Loucy (cell line): ENCODE data around the gene SELENOS.

Source experiments
- EZH2phosphoT487 ChIP-seq: fragments of 200-600 bp; IDR thresholded peaks from 2 replicates; pipeline ENCODE4 v1.6.1; 2018; ENCODE audit warnings: antibody characterized with exemption, mild to moderate bottlenecking, moderate library complexity, borderline replicate concordance
- TF ChIP-seq, protein P1 (sequence below): fragments of 200-600 bp; sonication (generic); conservative IDR thresholded peaks from 2 replicates; pipeline ENCODE4 v1.5.1; 2014; ENCODE audit warnings: mild to moderate bottlenecking, antibody characterized with exemption, low read length

GRCh38 chr15:101232677-101233076 is 44.6 kb downstream of the SELENOS start:
- TF ChIP-seq, protein P1, sequence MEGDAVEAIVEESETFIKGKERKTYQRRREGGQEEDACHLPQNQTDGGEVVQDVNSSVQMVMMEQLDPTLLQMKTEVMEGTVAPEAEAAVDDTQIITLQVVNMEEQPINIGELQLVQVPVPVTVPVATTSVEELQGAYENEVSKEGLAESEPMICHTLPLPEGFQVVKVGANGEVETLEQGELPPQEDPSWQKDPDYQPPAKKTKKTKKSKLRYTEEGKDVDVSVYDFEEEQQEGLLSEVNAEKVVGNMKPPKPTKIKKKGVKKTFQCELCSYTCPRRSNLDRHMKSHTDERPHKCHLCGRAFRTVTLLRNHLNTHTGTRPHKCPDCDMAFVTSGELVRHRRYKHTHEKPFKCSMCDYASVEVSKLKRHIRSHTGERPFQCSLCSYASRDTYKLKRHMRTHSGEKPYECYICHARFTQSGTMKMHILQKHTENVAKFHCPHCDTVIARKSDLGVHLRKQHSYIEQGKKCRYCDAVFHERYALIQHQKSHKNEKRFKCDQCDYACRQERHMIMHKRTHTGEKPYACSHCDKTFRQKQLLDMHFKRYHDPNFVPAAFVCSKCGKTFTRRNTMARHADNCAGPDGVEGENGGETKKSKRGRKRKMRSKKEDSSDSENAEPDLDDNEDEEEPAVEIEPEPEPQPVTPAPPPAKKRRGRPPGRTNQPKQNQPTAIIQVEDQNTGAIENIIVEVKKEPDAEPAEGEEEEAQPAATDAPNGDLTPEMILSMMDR, result no peak
- TF ChIP-seq EZH2phosphoT487, result no peak
